ENCODE data around the gene CTNND2.

CTNND2 gene

DNA sequence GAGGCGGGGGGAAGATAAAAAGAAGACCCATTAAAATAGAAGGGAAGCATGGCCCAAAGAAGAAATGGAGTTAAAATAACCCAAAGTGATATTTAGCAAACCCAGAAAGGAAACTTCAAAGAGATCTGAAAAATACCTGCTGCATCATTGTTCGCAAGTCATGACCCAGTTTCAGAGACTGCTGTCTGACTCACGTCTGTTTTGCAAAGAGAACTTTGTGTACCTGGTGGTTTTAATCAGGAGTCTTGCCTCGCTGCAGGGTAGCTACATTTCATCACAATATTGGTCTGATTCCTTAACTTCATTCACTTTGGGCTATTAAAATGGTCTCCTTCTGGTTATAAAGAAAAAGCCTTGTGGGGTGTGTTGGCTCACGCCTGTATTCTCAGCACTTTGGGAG is 682.1 kb downstream of the CTNND2 start:
- Histone ChIP-seq H3K9me3 (ENCODE audit: control insufficient read depth, insufficient read depth, low read length) (no peaks in the 10 kb centered on the region), H3K4me1 (ENCODE audit: control insufficient read depth, insufficient read depth, low read length) (no peaks in the 10 kb centered on the region), H3K9ac (ENCODE audit: low read depth, low read length) (no peak overlapping the region), H3K36me3 (ENCODE audit: control insufficient read depth, insufficient read depth, low read length) (no peaks in the 10 kb centered on the region), H3K4me3 (ENCODE audit: low read depth, low read length) (no peak overlapping the region), H3K27me3 (ENCODE audit: control insufficient read depth, insufficient read depth, low read length) (no peaks in the 10 kb centered on the region)

DNA sequence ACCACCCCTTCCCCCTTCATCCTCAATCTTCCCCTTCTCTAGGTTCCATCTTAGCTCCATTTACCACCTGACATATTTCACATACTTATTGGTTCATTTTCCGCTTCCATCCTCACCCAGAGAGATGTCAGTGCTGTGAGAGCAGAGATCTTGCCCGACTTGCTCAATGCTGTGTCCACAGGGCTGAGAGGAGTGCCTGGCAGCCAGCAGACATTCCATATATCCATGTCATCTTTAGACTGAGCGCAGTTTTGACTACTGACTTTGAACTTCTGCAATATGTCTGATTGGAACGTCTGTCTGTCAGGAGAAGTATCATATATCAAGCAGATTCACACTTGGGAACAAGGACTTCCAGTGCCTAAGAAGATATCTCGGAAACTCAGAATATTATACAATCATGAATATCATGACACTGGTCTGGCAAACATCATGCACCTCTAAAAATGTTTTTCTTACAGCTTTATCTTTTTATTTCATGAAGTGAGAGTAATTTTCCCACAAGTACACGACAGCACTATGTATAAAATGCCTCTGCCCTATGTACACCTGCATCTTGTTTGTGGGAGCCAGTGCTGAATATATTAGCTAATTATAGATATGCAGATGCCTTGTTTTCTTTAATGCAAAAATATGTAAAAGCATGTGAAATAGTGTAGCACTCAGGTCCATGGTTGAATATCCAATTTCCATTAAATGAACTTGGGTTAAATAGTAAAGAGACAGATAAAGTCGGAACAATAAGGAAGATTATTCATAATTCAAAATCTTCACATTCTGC is 689.2 kb downstream of the CTNND2 start:
- no peaks in the 10 kb centered on the region for H3K36me3 ChIP-seq (ENCODE audit: control insufficient read depth, insufficient read depth, low read length)
- no peaks in the 10 kb centered on the region for H3K9me3 ChIP-seq (ENCODE audit: control insufficient read depth, insufficient read depth, low read length)
- no peaks in the 10 kb centered on the region for H3K27me3 ChIP-seq (ENCODE audit: control insufficient read depth, insufficient read depth, low read length)
- H3K9ac ChIP-seq (ENCODE audit: low read depth, low read length) = no peak overlapping the region
- H3K4me3 ChIP-seq (ENCODE audit: low read depth, low read length) = no peak overlapping the region
- no peaks in the 10 kb centered on the region for H3K4me1 ChIP-seq (ENCODE audit: control insufficient read depth, insufficient read depth, low read length)

DNA sequence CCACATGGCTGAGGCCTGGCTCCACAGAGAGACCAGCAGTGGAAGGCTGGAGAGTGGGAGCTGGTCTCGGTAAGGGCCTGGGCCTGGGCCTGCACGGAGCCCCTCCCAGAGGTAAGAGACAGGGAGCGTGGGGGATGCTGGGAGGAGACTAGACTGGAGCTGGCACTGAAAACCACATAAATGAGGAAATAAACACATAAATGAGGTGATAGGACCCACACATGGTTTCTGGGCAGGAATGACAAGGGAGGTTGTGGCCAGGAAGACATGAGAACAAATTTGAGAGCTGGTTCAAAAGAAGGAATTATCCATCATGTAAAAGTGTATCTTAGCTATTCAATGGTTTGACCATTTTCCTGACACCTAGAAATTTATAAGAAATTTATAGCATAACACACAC is 691.5 kb downstream of the CTNND2 start:
- H3K9ac ChIP-seq (ENCODE audit: low read depth, low read length) = no peak overlapping the region
- no peaks in the 10 kb centered on the region for H3K27me3 ChIP-seq (ENCODE audit: control insufficient read depth, insufficient read depth, low read length)
- no peaks in the 10 kb centered on the region for H3K4me1 ChIP-seq (ENCODE audit: control insufficient read depth, insufficient read depth, low read length)
- H3K4me3 ChIP-seq (ENCODE audit: low read depth, low read length) = no peak overlapping the region
- H3K9me3 ChIP-seq (ENCODE audit: control insufficient read depth, insufficient read depth, low read length) = no peaks in the 10 kb centered on the region
- H3K36me3 ChIP-seq (ENCODE audit: control insufficient read depth, insufficient read depth, low read length) = no peaks in the 10 kb centered on the region

- Histone ChIP-seq H3K9me3 (ENCODE audit: control insufficient read depth, insufficient read depth, low read length) (no peaks in the 10 kb centered on the region), H3K9ac (ENCODE audit: low read depth, low read length) (no peak overlapping the region), H3K4me3 (ENCODE audit: low read depth, low read length) (no peak overlapping the region), H3K27me3 (ENCODE audit: control insufficient read depth, insufficient read depth, low read length) (no peaks in the 10 kb centered on the region), H3K36me3 (ENCODE audit: control insufficient read depth, insufficient read depth, low read length) (no peaks in the 10 kb centered on the region), H3K4me1 (ENCODE audit: control insufficient read depth, insufficient read depth, low read length) (no peaks in the 10 kb centered on the region)
Measured at GRCh38 chr5:11197726-11198125, 706.5 kb downstream of the CTNND2 start.

DNA sequence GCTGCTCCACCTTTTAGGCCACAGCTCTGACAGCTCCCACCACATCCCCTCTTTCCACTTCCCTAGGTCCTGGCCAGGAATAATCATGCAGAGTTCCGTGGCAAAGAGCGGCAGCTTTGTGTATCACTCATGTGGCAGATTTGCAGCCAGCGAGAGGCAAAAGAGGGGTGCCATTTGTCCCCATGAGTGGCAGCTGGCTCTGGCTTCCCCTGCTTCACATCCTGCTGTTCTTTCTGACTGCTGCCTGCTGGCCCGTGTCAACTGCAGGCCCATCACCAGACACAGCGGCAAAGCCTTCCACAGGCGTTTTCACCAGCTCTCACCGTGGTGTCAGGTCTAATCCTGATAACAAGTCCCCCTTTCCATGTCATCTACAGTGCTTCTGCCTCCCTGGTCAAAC is 712.6 kb downstream of the CTNND2 start:
- peaks cover 2% of the 10 kb centered on the region for H3K36me3 ChIP-seq (ENCODE audit: control insufficient read depth, insufficient read depth, low read length)

GRCh38 chr5:11182441-11183080 is 721.7 kb downstream of the CTNND2 start:
- no peak overlapping the region for H3K4me3 ChIP-seq (ENCODE audit: low read depth, low read length)
- no peaks in the 10 kb centered on the region for H3K27me3 ChIP-seq (ENCODE audit: control insufficient read depth, insufficient read depth, low read length)
- H3K36me3 ChIP-seq (ENCODE audit: control insufficient read depth, insufficient read depth, low read length) = no peaks in the 10 kb centered on the region
- no peaks in the 10 kb centered on the region for H3K9me3 ChIP-seq (ENCODE audit: control insufficient read depth, insufficient read depth, low read length)
- H3K4me1 ChIP-seq (ENCODE audit: control insufficient read depth, insufficient read depth, low read length) = no peaks in the 10 kb centered on the region
- no peak overlapping the region for H3K9ac ChIP-seq (ENCODE audit: low read depth, low read length)

More for the DNA sequence above, 712.6 kb downstream of the CTNND2 start:
- Histone ChIP-seq H3K27me3 (ENCODE audit: control insufficient read depth, insufficient read depth, low read length) (no peaks in the 10 kb centered on the region), H3K9me3 (ENCODE audit: control insufficient read depth, insufficient read depth, low read length) (no peaks in the 10 kb centered on the region), H3K4me3 (ENCODE audit: low read depth, low read length) (no peak overlapping the region), H3K9ac (ENCODE audit: low read depth, low read length) (no peak overlapping the region), H3K4me1 (ENCODE audit: control insufficient read depth, insufficient read depth, low read length) (no peaks in the 10 kb centered on the region)

- Histone ChIP-seq H3K4me3 (ENCODE audit: low read depth, low read length) (no peak overlapping the region), H3K9me3 (ENCODE audit: control insufficient read depth, insufficient read depth, low read length) (no peaks in the 10 kb centered on the region), H3K4me1 (ENCODE audit: control insufficient read depth, insufficient read depth, low read length) (no peaks in the 10 kb centered on the region), H3K9ac (ENCODE audit: low read depth, low read length) (no peak overlapping the region), H3K27me3 (ENCODE audit: control insufficient read depth, insufficient read depth, low read length) (no peaks in the 10 kb centered on the region), H3K36me3 (ENCODE audit: control insufficient read depth, insufficient read depth, low read length) (no peaks in the 10 kb centered on the region)
Measured at GRCh38 chr5:11181940-11182339, 722.3 kb downstream of the CTNND2 start.

DNA sequence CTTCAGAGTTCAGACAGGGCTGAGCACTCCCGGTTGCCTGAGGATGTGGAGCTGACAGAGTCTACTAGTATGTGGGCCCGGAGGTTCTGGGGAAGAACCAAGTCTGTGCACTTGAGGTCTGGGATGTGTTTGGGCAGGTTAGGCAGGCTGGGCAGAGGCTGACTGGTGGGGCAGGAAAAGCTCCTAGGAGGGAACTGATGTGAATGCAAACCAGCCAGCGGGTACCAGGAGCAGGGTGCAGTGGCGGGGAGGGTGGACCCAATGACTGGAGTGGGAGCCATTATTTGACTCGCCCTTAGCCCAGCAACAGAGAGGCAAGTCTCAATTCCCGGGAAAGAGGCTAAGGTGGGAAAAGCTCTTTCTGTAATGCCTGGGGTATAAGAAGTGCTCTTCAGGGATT is 723.4 kb downstream of the CTNND2 start:
- H3K4me3 ChIP-seq (ENCODE audit: low read depth, low read length) = no peak overlapping the region
- no peaks in the 10 kb centered on the region for H3K27me3 ChIP-seq (ENCODE audit: control insufficient read depth, insufficient read depth, low read length)
- H3K4me1 ChIP-seq (ENCODE audit: control insufficient read depth, insufficient read depth, low read length) = no peaks in the 10 kb centered on the region
- H3K9me3 ChIP-seq (ENCODE audit: control insufficient read depth, insufficient read depth, low read length) = no peaks in the 10 kb centered on the region
- H3K9ac ChIP-seq (ENCODE audit: low read depth, low read length) = no peak overlapping the region
- no peaks in the 10 kb centered on the region for H3K36me3 ChIP-seq (ENCODE audit: control insufficient read depth, insufficient read depth, low read length)

DNA sequence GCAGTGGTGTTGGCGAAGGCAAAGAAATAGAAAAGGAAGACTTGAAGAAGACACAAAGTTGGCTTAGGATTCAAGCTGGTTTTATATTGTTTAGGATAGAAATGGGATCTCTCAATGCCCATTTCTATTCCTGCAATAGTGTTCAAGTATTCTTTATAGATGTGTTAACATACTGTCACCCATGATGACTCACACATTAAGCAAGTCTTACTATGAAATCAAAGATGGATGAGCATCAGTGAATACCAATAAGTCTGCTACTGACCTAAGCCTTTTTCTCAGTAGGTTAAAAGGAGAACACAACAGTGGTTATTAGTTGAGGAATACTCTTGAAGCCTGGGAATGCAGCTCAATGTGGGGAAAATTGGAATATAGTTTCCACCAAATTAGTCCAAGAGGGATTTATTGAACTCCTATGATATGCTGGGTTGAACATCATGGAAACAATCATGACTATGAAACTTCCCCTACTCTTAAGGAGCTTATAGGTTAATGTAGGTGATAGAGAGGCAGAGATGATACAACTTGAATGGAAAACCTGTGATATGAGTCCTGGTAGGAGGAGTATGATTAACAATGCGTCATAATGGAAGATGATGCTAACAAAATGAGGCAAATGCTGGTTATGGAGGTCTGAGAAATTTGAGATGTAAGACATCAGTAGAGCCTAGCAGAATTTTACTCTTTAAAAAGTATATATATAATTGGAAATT is 726.1 kb downstream of the CTNND2 start:
- Histone ChIP-seq H3K4me3 (ENCODE audit: low read depth, low read length) (no peak overlapping the region), H3K4me1 (ENCODE audit: control insufficient read depth, insufficient read depth, low read length) (no peaks in the 10 kb centered on the region), H3K9me3 (ENCODE audit: control insufficient read depth, insufficient read depth, low read length) (no peaks in the 10 kb centered on the region), H3K36me3 (ENCODE audit: control insufficient read depth, insufficient read depth, low read length) (no peaks in the 10 kb centered on the region), H3K9ac (ENCODE audit: low read depth, low read length) (no peak overlapping the region), H3K27me3 (ENCODE audit: control insufficient read depth, insufficient read depth, low read length) (no peaks in the 10 kb centered on the region)

- no peaks in the 10 kb centered on the region for H3K9me3 ChIP-seq (ENCODE audit: control insufficient read depth, insufficient read depth, low read length)
- no peaks in the 10 kb centered on the region for H3K4me1 ChIP-seq (ENCODE audit: control insufficient read depth, insufficient read depth, low read length)
- no peaks in the 10 kb centered on the region for H3K27me3 ChIP-seq (ENCODE audit: control insufficient read depth, insufficient read depth, low read length)
- no peak overlapping the region for H3K9ac ChIP-seq (ENCODE audit: low read depth, low read length)
- H3K4me3 ChIP-seq (ENCODE audit: low read depth, low read length) = no peak overlapping the region
- no peaks in the 10 kb centered on the region for H3K36me3 ChIP-seq (ENCODE audit: control insufficient read depth, insufficient read depth, low read length)
Measured at GRCh38 chr5:11174591-11174990, 729.7 kb downstream of the CTNND2 start.

GRCh38 chr5:11172484-11172883 is 731.8 kb downstream of the CTNND2 start:
- H3K9ac ChIP-seq (ENCODE audit: low read depth, low read length) = no peak overlapping the region
- H3K36me3 ChIP-seq (ENCODE audit: control insufficient read depth, insufficient read depth, low read length) = no peaks in the 10 kb centered on the region
- H3K27me3 ChIP-seq (ENCODE audit: control insufficient read depth, insufficient read depth, low read length) = no peaks in the 10 kb centered on the region
- no peaks in the 10 kb centered on the region for H3K4me1 ChIP-seq (ENCODE audit: control insufficient read depth, insufficient read depth, low read length)
- no peaks in the 10 kb centered on the region for H3K9me3 ChIP-seq (ENCODE audit: control insufficient read depth, insufficient read depth, low read length)
- H3K4me3 ChIP-seq (ENCODE audit: low read depth, low read length) = no peak overlapping the region

DNA sequence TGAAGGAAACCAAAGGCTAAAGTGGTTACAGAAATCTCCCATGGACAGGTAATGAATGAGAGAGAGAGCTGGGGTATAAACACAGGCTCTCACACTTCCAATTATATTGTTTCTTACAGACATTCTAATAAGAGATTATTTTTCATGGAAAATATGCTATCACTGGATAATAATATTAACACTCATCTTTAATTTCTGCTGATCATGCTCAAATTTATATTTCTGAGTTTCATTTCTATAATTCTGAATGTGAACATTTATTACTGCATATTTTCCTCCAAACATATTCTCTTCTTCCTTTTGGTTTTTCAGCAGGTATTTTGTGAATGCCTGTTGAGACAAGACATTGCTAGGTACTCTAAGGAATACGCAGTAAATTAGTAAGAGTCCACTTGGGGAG is 733.0 kb downstream of the CTNND2 start:
- Histone ChIP-seq H3K4me1 (ENCODE audit: control insufficient read depth, insufficient read depth, low read length) (no peaks in the 10 kb centered on the region), H3K27me3 (ENCODE audit: control insufficient read depth, insufficient read depth, low read length) (no peaks in the 10 kb centered on the region), H3K36me3 (ENCODE audit: control insufficient read depth, insufficient read depth, low read length) (no peaks in the 10 kb centered on the region), H3K4me3 (ENCODE audit: low read depth, low read length) (no peak overlapping the region), H3K9me3 (ENCODE audit: control insufficient read depth, insufficient read depth, low read length) (no peaks in the 10 kb centered on the region), H3K9ac (ENCODE audit: low read depth, low read length) (no peak overlapping the region)
